ENCODE data around the gene ECHDC3.

DNA sequence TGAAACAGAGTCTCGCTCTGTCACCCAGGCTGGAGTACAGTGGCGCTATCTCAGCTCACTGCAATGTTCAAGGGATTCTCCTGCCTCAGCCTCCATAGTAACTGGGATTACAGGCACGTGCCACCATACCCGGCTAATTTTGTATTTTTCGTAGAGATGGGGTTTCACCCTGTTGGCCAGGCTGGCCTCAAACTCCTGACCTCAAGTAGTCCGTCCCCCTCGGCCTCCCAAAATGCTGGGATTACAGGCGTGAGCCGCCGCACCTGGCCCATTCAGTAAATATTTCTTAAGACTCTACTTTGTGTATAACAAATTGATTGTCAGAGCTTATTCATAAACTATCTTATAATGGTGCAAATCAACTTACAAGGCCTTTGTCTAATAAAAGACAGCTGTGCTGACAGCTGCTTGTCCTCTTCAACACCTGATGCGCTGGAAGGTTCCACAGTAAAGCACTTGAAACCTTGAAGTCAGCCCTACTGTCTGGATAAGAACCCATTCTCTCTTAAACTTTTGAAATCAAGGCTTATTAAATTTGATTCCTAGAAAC lies 14.7 kb downstream of the ECHDC3 start:
- TF ChIP-seq HDGF (IDR thresholded peaks at IDR 0.05; ENCODE audit: borderline replicate concordance) (no peak), SP1 (IDR thresholded peaks at IDR 0.05) (no peak), BHLHE40 (IDR thresholded peaks at IDR 0.05; ENCODE audit: borderline replicate concordance) (no peak), FOXA1 (IDR thresholded peaks at IDR 0.05) (no peak)
